ENCODE results near the gene UPB1.

DNA sequence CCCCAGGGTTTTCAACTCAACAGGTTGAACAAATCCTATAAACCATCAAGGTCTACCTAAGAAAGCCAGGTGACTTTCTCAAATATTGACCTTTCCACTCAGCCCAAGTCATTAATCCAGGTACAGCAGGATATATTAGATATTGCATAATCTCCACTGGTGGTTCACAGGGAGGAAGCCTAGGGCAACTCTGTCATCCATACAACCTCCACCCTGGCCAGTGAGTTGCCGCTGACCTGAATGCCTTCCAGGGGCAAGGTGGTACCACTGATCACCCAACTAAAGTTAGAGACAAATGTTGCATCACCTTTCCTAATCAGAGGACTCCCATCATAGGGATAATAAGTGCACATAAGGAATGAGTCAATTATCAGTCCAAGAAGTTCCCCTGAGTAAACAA lies 36.9 kb downstream of the UPB1 start:
- TF ChIP-seq POLR2A (IDR thresholded peaks at IDR 0.05), result no peak
- TF ChIP-seq CTCF (IDR thresholded peaks at IDR 0.05), result no peak

Measured in Peyer's patch (tissue), 4 donors.